Umbilical cord (tissue), 2 donors: ENCODE measurements around the gene SEC14L5. TPM values are rescaled to one million over a fixed set of nuclear protein-coding genes. Genes with fewer than 3 reads are reported as not detected.
"Not testable (repeated sequence)": the region's sequence is repeated elsewhere in the genome, so short reads cannot be mapped to it uniquely, and the experiment has no call there.

ENCODE experiments used
- DNase-seq: peaks from one replicate; pipeline ENCODE4 v3.0.0-alpha.2; 2015; ENCODE audit warnings: low spot score
- total RNA-seq: library from RNA; depleted of rRNA; stranded (reverse); fragments of >200 nt; gene quantifications from one replicate; pipeline ENCODE4 v1.2.3, GENCODE V29; 2014; ENCODE audit warnings: low replicate concordance; ENCODE audit not compliant: insufficient read depth

Gene SEC14L5
- total RNA-seq, 1 donor from 2014 or later = 0.72 TPM

DNA sequence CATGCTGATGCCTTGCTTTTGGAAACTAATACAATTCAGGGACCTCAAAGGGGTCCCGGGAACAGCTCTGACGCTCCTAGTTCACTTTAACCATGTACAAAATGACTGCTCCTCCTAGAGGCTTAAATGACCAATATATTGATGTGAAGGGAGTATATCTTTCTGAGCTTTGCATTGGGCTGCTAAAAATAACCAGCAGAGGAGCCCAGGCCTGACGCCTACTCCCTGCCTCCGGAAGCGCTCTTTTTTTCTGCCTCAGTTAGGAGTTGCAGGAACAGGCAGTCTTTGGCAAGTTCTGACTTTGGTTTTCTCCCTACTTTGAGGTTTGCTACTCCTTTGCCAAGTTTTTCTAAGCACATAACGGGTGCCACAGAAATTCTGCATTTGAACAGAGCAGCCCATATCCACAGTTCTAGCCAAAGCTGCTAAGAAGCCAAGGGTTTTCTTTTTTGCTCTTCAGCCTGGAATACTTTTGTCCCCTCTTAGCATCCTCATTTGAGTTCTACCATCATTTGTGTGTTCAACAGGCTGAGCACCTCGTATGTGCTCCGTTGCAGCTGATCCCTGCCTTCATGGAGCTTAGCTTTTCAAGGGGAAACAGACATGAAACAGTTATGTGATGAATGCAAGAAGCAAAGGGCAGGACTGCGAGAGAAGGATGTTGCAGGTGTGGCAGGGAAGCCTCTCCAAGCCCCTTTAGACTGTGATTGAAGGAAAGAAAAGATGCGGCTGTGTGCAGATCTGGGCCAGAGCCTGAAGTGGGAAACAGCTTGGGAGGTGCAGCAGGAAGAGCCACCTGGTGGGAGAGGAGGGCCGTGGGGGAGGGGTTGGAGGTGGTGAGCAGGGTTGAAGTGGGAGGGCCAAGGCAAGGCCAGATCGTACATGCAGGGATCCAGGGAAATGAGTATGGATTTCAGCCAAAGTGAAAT, 78.4 kb downstream of the SEC14L5 start:
- DNase-seq = no peak

DNA sequence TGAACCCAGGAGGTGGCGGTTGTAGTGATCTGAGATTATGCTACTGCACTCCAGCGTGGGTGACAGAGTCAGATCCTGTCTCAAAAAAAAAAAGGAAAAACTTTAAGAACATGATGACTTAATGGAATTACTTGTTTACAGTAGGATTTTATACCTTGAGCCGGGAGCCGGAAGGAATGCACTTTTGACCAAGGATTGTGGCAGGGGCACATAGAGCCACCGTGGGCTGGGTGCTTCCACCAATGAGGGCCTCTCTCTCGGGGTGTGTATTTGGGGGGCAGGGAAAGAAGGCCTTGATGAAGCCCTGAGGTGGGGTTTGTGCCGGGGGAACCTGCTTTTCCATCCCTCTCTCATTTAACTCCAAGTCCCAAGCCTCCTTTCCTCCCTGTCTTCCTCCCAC, 82.3 kb downstream of the SEC14L5 start:
- DNase-seq = no peak

DNA sequence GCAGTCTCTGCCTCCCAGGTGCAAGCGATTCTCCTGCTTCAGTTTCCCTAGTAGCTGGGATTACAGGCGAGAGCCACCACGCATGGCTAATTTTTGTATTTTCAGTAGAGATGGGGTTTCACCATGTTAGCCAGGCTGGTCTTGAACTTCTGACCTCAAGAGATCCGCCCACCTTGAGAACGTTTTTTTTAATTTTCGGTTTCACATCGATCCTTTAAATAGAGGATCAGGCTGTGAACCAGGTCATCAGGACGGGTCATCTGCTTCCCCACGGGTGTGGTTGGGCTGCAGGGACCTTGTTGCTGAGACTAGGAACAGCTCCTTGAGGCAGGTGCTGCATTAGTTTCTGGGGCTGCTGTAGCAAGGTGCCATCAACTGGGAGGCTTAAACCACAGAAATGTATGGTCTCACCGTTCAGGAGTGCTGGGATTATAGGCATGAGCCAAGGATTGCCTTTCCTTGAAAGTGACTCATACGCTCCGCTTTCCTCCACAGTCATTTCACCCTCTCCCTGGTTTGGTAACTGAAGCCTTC, 83.5 kb downstream of the SEC14L5 start:
- DNase-seq = no peak

DNA sequence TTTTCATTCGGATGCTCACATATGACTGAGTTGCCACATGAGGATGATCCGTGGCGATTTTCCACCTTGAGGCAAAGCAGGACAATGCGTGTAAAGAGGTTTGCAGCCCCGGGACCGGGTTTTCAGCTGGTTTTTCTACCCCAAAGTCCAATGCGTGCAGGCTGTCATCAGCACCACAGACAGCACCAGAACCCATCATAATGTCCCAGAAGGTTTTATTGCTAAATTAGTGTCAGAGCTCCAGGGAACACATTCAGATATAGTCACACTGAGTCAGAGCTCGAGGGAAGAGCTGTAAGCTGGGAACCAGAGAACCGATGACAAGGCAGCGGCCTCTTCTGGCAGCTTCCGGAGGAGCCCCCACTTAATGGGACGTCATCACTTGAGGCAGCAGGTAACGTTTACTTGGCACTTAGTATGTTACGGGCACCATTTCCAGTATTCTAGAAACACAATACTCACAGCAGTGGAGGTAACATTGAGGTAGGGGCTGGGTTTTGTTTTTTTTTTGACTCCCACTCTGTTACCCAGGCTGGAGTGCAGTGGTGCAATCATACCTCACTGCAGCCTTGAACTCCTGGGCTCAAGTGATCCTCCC, 84.5 kb downstream of the SEC14L5 start:
- DNase-seq = no peak

DNA sequence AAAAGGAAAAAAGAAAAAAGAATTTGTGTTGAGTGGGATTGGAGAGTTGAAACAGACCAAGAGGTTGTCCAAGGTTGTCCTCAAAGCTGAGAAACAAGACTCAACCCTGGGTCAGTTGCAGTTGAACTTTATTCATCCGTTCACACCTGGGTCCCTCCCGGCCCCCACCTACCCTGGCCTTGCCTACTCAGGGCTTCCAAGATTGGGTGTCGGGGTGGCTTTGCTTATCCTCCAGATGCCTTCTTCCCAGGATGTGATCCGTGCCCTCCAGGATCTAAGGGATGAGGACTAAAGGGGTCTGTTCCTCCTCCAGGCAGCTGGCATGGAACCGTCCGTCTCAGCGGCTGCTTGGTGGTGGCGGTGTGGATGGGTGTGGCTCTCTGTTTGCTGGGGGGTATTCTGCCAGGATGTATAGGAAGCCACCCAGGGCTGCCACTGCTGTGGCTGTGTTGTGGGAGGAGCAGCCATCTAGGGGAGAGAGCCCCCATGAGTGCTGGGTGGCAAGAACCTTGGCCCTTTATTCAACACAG, 85.9 kb downstream of the SEC14L5 start:
- no peak for DNase-seq

DNA sequence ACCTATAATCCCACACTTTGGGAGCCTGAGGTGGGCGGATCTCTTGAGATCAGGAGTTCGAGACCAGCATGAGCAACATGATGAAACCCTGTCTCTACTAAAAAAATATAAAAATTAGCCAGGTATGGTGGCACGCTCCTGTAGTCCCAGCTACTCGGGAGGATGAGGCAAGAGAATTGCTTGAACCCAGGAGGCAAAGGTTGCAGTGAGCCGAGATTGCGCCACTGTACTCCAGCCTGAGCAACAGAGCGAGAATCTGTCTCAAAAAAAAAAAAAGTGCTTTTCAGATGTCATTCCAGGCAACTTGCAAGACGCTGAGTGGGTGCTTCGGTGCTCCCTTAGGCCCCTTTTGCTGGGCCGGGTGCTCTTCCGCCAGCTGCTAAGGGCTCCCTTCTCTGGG, 86.5 kb downstream of the SEC14L5 start:
- DNase-seq = not testable (repeated sequence)

DNA sequence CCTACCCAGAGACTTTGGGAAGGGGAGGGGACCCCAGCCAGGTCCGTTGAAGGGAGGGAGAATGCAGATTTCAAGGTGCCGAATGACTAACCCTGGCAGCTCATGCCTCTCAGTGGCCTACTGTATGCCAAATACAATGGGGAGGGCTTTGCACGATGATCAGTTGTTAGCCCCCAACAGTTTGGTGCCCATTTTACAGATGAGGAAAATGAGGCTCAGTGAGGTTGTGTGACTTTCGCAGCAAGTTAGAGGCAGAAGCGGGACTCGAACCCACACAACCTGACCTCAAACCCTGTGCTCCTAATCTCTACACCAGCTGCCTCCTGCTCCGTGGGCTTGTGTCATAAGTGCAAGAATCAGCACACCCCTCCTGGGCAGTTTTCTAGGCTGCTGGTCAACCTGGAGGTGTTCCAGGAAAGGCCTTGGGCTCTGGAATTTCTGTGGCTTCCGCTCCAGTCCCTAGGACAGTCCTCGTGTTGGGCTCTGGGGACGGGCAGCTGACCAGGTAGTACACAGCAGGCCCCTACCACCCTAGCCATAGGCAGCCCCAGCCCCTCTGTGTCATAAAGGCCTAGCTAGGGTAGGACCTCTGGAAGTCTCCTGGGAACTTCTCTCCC, 87.5 kb downstream of the SEC14L5 start:
- no peak for DNase-seq

DNA sequence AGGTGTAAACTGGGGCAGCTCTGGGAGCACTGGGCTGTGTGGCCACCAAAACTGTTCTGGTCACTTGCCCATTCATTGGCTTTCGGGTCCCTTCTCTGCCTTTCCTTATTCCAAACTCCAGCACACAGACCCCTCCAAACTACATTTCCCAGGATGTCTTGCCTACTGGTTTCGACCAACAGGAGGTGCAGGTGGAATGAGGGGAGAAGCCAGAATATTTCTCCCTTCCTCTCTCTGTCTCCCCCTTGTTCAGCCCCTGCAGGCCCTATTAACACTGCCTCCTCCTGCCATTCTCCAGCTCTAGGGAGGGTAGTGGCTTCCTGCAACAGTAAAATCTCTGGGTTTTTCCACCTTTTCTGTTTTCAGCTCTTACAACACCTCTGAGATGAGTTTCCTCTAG, 88.8 kb downstream of the SEC14L5 start:
- no peak for DNase-seq

DNA sequence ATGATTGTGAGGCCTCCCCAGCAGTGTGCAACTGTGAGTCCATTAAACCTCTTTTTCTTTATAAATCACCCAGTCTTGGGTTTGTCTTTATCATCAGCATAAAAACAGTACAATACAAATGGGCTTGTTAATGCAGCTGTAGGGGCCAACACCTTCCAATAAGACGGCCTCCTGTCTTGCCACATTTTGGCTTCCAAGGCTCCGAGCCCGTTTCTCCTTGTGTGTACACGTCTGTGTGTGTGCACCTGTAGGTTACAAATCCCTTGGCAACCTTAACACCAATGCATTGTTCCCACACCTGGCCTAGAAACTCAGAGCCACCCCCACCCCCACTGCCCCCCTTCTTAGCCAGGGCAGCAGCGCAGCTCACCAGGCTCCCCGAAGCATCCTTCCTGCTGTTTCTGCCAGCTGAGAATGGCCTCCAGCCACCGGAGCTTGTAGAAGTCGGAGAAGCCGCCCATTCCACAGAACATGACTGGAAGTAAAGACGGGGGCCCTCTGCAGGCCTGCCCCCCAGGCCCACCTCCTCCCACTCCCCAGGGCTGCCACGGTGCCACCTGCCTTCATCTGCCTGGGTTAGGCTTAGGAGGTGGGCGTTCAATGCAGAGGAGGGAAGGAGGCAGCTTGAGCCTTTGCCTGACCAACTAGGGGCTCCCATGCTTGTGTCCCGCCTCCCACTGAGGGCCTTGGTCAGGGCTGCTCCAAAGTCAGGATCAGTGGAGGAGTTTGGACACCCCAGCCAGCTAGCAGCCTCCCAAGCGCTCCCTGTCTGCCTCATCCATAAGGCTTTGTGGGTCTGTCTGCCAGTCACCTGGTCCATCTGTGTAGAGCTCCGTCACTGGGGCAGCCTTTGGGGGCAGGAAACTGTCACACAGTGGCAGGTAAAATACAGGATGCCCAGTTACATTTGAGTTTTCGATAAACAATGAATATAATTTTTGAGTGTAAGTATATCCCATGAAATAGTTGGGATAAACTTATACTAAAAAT, 97.0 kb downstream of the SEC14L5 start:
- DNase-seq = no peak

DNA sequence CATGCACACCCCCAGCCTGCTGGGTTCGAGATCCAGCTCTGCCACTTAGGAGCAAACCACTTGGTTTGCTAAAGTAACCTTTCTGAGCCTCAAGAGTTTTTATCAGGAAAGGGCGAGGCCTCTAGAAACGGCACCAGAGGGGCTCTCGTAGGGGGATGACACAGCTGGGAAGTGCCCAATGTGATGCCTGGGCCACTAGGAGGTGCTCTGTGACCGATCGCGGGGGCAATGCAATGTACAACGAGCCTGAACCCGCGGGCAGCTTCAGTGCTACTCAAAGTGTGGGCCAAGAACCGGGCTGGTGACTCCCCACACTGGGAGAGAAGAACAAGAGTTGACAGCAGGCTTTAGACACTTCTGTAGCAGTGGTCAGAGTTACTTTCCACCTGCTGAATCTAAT, 98.2 kb downstream of the SEC14L5 start:
- no peak for DNase-seq

DNA sequence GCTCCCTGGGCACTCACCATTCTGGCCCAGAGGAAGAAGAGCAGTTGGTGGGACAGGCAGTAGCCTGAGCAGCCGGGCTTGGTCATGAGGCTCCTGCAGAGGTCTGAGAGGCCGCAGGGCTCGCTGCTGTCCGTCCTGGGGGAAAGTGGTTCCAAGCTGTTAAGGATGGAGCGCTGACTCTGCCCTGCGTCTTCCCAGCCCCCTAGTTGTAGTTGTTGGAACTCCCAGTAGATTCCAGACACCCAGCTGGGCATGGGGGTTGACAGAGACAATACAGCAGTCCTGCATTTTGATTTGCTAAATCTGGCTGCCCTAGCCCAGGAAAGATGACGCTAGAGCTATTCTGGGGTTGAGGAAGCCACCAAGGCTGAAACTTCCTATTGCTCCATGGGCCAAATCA, 100.3 kb downstream of the SEC14L5 start:
- peak; percentile 12 for DNase-seq

DNA sequence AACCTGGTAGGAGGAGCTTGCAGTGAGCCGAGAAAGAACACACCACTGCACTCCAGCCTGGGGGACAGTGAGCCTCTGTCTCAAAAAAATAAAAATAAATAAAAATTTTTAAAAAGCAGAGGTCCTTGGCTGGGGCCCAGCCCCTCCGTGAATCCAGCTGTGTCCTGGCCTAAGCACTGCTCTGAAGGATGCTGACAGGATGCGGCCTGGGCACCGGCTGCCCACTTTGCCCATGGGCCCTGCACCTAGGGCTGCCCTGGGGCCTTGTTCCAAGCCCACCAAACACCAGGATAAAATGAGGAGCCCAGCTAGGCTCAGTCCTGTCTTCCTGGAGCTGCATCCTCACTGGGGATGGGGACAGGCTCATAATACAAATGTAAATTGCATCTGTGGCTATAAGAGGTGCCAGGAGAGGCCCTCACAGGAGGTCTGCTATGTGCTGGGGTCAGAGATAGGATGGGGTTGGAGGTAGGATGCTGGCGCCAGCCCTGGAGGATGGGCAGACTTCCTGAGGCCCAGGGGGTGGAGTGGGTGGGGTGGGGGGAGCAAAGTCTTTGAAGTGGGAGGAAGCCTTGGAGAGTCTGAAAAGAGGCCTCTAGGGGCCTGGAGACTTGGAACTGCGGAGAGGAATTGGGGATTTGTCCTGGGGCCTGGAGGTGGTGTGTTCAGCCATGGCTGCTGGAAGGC, 101.4 kb downstream of the SEC14L5 start:
- DNase-seq = peak; percentile 56

DNA sequence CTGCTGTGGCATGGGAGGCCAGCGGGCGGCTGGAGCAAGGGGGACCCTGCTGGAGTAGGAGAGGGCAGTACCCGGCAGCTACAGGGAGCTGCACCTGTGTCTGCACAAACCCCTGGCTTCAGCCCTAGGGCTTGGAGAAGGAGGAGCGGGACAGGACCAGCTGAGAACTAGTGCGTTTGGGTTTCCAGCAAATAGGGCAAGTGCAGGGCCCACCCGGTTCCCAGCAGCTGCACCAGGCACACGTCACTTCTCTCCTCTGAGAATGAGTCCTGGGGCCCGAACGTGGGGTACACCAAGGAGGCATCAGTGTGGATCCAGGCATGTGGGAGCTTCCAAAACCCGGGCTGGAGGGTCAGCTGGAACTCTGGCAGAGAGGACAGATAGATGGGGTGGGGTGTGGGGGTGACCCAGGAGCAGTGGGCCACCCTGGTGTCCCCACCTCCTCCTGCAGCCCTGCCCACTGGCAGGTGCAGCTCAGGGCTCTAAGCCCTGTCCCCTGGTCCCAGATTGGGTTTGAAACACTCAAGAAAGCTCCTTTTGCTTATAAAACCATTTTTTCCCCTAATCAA, 102.0 kb downstream of the SEC14L5 start:
- no peak for DNase-seq

DNA sequence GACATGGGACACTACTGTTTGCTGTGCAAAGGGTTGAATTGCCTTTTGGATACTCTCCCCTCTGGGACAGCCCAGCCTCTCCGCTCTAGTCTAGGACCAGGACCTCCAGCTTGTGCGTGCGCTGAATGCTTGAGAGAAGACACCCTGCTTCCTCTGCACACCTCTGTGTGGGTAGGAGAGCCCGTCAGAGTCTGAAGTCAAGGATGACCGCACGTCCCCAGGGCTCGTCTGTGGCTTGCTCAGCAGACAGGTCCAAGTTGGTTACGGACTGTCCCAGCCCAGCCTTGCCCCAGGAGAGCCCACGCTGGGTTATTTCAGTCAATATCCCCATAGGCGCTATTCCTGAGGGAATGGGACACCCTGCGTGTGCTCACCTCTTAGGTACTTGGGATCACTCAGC, 103.9 kb downstream of the SEC14L5 start:
- no peak for DNase-seq

DNA sequence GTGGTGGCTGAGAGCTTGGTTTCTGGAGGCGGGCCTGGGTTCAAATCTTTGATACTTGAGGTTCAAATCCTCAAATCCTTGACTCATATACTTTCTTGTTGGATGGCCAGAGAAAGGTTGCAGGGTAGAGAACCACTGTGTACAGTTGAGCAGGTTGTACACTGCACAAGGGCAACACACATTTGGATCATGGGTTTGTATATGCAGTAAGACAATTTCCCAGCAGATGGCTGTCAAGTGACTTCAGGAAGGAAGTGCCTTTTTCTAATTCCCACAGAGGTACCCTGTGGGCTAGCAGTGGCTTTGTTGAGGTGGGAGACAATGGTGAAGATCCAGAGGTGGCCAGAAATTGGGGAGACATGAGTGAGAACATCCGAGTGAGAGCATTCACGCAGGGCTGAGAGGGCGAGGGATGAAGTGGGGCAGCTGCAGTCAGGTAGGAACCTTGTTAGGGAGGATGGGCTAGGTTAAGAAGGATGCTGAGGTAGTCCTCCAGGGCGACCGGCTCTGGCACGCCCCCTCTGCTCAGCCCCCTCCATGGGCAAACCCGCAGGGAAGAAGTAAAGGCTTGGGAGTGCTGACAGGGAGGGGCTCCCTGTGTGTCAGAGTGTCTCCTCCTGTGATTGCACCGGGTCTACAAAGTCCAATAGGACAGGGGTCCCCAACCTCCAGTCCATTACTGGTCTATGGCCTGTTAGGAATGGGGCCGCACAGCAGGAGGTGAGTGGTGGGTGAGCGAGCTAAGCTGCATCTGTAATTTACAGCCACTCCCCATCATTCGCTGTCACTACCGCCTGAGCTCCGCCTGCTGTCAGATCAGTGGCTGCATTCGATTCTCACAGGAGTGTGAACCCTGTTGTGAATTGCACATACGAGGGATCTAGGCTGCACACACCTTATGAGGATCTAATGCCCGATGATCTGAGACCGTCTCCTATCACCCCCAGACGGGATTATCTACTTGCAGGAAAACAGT, 104.9 kb downstream of the SEC14L5 start:
- DNase-seq = no peak

DNA sequence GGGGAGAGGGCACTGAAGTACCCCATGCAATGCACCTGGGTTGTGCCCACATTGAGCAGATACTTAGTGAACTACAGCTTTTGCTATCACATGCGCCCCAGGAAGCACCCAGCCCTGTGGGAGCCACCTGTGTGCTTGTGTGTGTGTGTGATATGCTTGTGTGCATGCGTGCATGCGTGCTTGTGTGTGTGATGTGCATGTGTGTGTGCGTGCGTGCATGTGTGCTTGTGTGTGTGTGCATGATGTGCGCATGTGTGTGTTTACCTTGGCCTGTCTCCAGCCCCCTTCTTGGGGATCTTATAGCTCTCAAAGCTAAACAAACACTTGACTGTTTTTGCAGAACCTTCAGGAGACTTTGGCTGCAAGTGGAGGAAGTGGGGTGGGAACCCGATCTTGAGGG, 106.8 kb downstream of the SEC14L5 start:
- no peak for DNase-seq

DNA sequence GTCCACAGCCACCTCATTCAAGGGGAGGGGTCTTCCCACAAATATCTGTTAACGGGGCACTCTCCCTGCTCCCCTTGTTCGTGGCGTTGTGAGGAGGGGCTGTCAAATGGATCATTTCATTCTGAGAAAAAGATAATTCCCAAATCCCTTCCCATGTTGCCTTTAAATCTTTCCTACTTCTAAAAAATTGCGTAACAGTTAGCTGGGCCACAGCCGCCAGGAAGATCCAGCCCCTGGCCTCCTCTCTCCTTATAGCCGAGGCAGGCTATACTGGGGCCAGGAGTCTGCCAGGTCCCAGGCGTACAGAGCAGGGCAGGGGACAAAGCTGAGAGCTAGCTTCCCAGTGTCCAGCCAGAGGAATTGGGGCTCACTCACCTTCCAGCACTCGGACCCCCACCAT, 107.2 kb downstream of the SEC14L5 start:
- DNase-seq = peak; percentile 15

DNA sequence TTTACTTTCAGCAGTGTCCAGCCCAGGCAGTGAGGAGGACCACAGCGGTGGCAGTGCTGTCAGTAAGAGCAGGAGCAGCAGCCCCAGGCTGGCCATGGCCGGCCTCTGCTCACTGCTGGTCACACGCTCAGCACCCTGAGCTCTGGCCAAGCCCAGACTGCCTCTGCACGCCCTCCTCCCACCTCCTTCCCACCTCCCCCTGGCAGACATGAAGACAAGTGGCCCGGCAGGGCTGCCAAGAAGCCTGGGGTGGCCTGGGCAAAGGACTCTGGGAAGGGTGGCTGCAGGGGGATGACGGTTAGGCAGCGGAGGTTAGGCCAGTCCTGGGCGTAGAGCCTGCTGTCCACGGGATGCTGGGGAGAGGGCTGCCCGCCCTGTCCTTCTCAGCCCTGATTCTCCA, 107.7 kb downstream of the SEC14L5 start, which contains the start of gene C16orf89:
TSS of gene C16orf89 (minus strand) at position 144 of the 400 bp plus-strand sequence. CDS start at position 96, 48 bp downstream.
- DNase-seq = no peak

DNA sequence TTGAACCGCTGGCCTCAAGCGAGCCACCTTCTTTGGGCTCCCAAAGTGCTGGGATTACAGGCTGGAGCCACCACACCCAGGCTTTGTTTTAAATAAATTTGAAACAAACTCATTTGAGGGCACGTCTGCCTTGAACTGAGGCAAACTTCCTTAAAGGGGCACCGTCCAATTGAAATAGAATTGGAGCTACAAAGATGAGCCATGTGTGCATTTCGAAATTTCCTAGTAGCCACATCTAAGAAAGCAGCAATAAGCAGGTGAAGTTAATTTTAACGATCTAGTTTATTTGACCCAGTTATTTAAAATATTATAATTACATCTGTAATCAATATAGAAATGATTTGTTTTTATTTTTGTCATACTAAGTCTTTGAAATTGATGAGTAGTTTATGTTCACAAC, 108.4 kb downstream of the SEC14L5 start:
- no peak for DNase-seq
